Left cardiac atrium (tissue), 4 donors: ENCODE measurements around the gene SSBP1. TPM values are rescaled to one million over a fixed set of nuclear protein-coding genes. Genes with fewer than 3 reads are reported as not detected.
"Not testable (repeated sequence)": the region's sequence is repeated elsewhere in the genome, so short reads cannot be mapped to it uniquely, and the experiment has no call there.

ENCODE experiments used
- ATAC-seq, 2 donors: fragments of 200-7000 bp; cut with Tn5 transposase; one replicate each; pipeline ENCODE4 v1.9.1; 2020; ENCODE audit warnings: mild to moderate bottlenecking in 2 of 2, moderate library complexity in 2 of 2
- DNase-seq: peaks from one replicate; pipeline ENCODE4 v3.0.0-alpha.2; 2020
- intact Hi-C, 2 donors: fragments of 100-400 bp; cut with DNase I; formaldehyde crosslinking; loops; one replicate each; pipeline versions ENCODE4 v1.14.1 to v1.15.1; 2022 to 2023
- long read RNA-seq: library from polyadenylated mRNA; unstranded; transcript quantifications from one replicate; pipeline ENCODE4 v2.0.0, GENCODE V29; 2021
- total RNA-seq, 2 donors: library from RNA; stranded (reverse); fragmentation: NEBNext Ultra II Directional; extraction: Animal tissue kit (Norgen Biotek cat#: 25700); gene quantifications; one replicate each; pipeline ENCODE4 v1.2.1, GENCODE V29; 2021
- donor health status: DM: no; HTN: yes; CAD: no.
- donor health status: DM: no; HTN: yes; CAD: no; lungs with severe emphysema.
- donor health status: DM: yes; HTN: yes; CAD: no.
- donor health status: Dilated cardiomyopathy.

The SSBP1 gene, protein sequence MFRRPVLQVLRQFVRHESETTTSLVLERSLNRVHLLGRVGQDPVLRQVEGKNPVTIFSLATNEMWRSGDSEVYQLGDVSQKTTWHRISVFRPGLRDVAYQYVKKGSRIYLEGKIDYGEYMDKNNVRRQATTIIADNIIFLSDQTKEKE
- 100 to 1,000 TPM in 1 of 2 donors, 10 to 100 TPM in 1; 80.6 to 109 TPM for total RNA-seq
- long read RNA-seq, transcript SSBP1-201 (7 exons, 687 nt), result major isoform, 5 of 6 reads
- long read RNA-seq, partial matches to known transcripts, result 0 of 6 reads
- long read RNA-seq, other reads (novel, unspliced or antisense), result 1 of 6 reads

DNA sequence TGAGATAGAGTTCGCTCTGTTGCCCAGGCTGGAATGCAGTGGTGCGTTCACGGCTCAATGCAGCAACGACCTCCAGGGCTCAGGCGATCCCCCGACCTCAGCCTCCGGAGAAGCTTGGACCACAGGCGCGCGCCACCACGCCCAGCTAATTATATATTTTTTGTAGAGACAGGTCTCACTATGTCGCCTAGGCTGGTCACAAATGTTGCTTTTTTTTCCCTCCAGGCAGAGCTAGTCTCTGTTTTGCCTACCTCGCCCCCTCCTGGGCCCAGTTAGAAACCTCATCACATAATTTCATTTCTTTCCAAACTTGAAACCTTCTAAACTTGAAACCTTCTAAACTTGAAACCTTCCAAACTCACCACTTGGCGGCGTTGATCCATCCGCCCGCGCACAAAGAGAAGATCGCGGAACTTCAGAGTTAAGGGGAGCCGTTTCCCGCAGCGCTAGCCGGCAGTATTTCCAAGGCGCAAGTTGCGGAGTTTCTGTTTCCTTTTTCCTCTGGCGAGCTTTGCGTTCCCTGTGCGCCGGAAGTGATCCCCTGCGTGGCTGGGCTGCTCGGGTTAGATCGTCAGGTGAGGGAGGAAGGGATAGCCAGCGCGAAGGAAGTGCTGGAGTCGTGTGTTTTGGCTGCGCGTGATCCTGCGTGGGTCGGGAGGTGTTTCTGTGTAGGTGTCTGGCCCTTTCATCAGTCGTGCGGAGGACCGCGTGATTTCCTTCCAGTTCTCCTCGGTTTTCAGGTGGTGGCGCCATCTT lies at the start of gene SSBP1:
SSBP1 (plus strand) TSS at position 523 of the 756 bp plus-strand sequence. CDS start 809 bp downstream, outside the sequence.
- DNase-seq (peak; percentile 90), ATAC-seq (peak; percentile 98)
- intact Hi-C loops, result loop anchor here in 1 of 2 donors (5.0 kb wide), 1 partner anchor 81 kb away; no protein-coding TSS in a partner anchor

DNA sequence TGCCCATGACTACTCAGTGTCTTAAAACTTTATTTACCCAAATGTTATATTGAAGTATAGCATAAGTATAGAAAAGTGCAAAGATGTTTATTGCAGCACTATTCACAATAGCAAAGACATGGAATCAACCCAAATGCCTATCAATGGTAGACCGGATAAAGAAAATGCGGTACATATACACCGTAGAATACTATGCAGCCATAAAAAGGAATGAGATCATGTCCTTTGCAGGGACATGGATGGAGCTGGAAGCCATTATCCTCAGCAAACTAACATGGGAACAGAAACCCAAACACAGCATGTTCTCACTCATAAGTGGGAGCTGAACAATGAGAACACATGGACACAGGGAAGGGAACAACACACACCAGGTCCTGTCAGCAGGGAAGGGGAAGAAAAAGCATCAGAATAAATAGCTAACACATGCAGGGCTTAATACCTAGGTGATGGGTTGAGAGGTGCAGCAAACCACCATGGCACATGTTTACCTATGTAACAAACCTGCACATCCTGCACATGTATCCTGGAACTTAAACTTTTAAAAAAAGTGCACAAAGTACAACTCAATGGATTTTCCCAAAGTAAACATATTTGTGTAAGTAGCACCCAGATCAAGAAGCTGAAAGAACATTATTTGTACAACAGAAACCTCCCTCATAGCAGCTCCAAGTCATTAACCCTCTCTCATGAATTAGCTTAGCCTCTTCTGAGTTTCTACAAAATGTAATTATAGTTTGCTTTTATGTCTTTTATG lies 48.9 kb upstream of the SSBP1 start:
- intact Hi-C loops, DNase-seq, ATAC-seq: not testable (repeated sequence)

DNA sequence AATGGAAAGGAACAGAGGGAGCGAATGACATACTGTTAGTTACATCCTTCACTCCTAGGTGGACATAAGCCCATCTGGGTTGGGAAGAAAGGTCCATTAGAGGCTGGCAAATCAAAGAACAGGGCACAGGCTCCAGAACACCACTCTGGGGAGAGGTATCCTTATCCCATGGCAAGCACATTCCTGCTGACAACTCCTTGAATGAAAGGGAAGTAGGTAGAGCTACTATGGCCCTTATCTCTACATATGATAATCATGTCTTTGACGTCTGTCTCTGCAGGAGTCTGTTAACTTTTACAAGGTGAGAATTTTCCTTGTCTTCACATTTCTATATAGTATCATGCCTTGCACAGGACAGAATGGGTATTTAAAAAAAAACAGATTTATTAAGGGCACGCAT lies 46.6 kb upstream of the SSBP1 start:
- intact Hi-C loops, result no loop called here
- DNase-seq, result no peak
- ATAC-seq, result no peak

DNA sequence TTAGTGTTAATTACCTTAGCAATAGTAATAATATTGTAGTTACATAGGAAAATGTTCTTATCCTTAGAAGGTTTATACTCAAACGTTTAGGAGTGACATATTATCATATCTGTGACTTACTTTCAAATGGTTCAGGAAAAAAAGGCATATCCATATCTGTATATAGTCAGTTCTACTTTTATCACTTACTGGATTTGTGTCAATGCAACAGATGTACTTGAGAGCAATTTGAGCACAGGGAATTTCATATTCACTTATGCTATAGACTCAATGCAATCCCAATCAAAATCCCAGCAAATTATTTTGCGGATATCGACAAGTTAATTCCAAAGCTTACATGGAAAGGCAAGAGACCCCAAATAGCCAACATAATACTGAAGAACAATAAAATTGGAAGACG lies 46.2 kb upstream of the SSBP1 start:
- intact Hi-C loops, result no loop called here
- no peak for ATAC-seq
- DNase-seq, result no peak

DNA sequence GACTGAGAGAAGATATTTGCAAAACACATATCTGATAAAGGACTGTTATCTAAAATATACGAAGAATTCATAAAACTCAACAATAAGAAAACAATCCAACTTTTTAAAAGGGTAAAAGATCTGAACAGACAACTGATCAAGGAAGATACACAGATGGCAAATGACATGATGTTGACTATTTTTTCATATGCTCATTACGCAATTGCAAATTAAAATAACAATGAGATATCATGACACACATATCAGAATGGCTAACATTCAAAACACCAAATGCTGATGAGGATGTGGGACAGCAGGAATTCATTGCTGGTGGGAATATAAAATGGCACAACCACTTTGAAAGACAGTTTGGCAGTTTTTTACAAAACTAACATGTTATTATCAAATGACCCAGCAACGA lies 45.1 kb upstream of the SSBP1 start:
- no peak for ATAC-seq
- intact Hi-C loops, result no loop called here
- DNase-seq, result no peak

DNA sequence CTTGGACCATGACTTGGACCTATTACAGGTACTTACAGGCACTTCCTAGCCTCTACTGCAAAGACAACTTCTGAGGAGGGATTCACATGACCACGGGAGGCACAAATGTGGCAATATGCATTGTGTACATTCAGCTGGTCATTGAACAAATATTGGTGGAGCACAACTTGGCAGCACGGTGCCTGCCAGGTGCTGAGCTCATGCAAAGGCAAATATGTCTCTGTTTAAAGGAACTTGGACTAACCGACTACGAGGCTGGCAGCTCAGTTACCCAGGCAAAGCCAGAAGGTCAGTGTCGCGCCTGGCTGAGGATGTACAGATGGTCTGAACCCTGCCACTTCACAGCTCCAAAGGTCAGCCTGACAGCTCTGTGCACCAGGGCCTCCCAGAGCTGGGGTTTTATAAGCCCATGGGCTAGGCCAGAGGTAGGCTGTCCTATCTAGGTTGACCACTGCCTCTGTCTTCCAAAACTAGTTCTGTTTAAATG lies 42.3 kb upstream of the SSBP1 start:
- intact Hi-C loops, result no loop called here
- ATAC-seq (peak in 1 of 2 donors; percentile 8), DNase-seq (no peak)

DNA sequence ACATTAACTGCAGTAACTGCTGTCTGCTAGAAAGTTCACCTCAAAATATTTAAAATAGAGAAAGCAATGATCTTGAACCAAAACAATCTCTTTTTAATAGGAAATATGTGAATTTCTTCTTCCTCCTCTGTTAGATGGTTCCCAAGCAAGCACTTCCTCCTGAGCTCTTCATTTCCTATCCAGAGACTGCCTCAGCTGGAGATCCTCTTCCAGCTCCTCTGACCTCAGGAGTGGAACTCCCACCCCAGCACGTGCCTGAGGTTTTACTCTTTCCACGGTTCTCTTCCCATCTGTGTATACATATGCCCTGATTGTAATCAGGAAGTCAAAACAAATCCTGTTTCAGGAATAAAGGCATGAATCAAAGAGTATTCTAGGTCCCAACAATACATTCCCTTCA lies 41.8 kb upstream of the SSBP1 start:
- intact Hi-C loops, result no loop called here
- DNase-seq (no peak), ATAC-seq (peak in 1 of 2 donors; percentile 10)

DNA sequence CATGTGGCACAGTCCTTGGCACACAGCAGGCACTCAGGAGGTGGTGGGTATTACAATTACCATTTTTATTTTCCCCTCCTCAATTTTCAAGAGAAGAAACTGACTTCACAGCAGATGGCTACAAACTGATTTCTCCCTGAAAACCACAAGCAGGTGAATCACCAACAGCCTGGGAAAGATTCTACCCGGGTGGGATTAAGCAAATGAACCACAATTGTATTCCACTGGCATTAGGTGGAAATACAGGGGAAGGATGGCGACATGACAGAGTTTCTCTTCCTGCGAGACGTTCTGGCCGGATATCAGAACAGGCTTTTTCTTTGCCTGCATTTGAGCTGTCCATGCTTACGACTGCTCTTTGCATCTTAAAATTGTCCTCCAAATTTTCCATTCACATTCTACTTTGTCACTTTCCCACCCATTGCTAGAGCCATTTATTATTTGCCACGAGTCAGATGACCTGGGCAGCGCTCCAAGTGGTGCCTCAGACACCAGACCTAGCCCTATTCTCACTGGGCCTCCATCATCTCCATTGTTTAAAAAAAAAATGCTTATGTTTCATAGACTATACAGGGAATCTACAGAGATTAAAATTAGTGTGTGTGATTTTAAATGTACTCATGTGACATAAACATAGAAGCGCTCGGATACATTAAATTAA lies 40.8 kb upstream of the SSBP1 start:
- no peak for DNase-seq
- intact Hi-C loops, result no loop called here
- ATAC-seq, result no peak

DNA sequence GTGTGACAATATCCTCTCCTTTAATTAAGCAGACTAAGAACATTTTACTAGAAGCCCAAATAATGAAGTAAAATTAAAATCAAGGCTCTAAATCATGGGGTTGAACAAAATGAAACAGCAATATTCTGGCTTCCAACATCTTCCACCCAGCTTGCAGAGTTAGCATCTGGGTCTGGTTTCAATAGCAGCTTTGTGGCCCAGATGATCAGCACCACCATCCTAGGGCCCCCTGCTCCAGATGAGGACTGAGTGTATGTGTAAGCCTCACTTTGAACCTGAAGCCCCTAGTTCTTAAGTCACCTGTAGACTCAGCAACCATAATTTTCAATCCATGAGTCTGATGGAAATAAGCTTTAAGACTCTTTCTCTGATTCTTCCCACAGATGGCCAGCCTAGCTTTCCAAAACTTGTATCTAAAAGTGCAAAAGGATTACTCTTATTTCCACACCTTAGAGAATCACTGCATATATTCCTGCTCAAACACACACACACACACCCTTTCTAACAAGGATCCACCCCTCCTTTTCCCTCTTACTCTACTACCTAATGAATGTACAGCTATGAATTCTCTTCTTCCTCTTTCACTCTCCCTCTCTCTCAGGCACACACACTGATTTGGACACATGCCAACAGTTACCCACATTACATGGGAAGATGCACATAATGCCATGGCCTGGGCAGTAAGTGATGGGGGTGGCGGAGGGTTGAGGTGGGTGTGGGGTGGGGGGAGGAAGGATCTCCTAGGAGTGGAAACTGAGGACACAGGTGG lies 39.7 kb upstream of the SSBP1 start:
- intact Hi-C loops, result no loop called here
- no peak for ATAC-seq
- no peak for DNase-seq

DNA sequence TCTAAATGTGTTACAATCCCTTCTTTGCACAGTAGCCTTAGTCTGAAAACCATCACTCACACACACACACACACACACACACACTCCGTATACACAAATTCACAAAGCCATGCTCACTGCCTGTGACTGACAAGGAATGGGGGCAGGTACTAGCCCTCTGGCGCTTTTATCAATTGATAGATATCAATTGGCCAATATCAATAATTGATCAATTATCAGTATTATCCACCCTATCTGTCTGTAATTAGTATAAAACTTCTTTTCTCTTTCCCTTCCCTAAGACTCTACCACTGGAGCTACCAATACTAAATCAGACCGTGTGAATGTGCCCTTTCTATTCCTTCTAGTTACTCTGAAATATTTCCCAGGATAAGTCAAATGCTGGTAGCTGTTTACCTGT lies 38.3 kb upstream of the SSBP1 start:
- DNase-seq, result no peak
- intact Hi-C loops, result no loop called here
- no peak for ATAC-seq

DNA sequence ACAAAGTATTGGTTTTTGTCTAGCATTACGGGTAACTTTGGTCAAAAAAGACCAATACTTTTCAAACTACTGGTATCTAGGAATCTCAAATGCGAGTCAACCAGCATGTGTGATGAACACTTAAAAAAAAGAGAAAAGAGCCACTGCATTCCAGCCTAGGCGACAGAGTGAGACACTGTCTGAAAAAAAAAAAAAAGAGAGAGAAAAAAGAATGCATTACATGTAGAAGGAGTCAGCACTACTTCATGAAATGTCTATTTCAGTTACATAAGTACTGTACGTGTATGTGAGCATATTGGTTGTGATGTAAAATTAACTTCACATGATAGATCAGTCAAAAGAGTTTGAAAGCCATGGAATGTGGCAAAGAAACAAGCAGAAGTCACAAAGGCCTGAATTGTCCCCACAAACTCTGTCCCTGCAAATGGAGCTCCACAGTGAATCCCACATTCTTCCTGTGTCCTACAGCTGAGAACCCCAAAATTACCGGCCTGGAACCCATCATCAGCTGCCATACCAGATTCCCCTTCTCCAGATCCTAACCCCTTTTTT lies 37.8 kb upstream of the SSBP1 start:
- ATAC-seq, result no peak
- no peak for DNase-seq
- intact Hi-C loops, result no loop called here

DNA sequence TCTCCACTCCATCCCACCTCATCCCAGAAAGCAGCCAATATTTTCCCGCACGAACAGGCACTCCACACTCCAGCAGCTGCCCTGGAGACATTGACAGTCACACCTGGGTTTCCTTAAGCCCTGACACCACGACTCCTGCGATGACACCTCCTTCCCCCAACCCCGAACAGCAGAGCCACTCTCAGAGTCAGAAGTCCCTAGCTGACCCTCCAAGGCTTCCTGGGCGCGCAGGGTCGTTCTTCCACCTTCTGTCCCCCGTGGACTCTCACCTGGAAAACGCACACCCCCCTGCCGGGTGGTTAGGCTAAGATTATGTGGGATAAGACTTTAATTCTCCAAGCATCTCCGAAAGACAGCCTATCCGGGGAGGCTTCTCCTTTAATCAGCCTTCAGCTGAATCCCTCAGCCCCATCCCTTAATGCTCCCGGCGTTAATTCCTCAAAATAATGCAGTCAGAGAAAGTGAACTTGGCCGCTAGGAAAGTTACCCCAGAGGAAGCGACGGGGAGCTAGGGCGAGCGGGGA lies 37.2 kb upstream of the SSBP1 start:
- DNase-seq, result no peak
- intact Hi-C loops, result no loop called here
- peak; percentile 20 to 38 for ATAC-seq

DNA sequence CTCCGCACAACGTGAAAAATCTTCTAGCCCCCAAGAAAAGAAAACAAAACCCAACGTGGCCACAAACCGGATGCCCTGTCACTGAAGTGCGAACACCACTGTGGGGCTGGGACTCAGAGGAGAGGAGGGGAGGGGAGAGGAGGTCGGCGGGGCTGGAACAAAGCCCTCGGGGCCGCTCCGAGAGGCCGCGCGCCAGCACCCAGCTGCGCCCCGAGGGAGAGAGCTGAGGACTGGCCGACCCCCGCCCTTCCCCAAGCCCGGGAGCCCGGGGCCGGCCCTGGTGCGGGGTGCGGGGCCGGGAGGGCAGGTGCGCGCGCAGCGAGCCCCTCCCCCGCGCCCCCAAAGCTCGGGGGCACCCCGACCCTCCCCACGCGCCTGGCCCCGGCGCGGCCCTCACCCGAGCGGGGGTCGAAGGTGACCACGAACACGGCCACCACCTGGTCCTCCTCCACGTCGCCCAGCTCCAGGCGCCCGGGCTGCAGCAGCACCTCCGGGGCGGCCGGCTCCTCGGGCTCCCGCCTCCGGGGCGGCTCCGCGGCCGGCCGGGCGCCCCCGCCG lies 36.6 kb upstream of the SSBP1 start:
- ATAC-seq (peak; percentile 74 to 87), DNase-seq (peak; percentile 48)
- intact Hi-C loops, result no loop called here

DNA sequence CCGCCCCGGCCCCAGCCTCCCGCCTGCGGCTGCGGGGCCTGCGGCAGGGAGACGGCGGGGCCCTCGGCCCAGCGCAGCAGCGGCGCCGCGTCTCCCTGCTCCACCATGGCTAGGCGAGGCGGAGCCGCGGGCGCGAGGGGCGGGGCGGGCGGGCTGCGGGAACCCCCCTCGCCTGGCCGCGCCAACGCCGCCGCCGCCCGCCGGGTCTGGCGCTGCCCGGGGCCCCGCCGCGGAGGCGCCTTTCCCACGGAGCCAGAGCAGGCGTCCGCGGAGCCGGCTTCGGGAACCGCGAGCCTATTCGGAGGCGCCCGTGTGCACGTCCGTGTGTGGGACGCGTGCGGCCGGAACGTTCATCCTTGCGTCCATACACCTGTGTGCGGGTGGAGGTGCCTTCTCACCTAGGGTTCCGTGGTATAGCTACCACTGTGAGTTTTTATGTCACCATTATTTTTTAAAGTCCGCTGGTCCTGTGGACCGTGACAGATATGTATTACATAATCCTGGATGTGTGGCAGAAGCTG lies 36.1 kb upstream of the SSBP1 start, which contains the start of gene DENND11:
DENND11 (minus strand) TSS at position 120 of the 521 bp plus-strand sequence; CDS start at position 107, 13 bp downstream.
- intact Hi-C loops, result no loop called here
- ATAC-seq (peak; percentile 82 to 87), DNase-seq (peak; percentile 61)

DNA sequence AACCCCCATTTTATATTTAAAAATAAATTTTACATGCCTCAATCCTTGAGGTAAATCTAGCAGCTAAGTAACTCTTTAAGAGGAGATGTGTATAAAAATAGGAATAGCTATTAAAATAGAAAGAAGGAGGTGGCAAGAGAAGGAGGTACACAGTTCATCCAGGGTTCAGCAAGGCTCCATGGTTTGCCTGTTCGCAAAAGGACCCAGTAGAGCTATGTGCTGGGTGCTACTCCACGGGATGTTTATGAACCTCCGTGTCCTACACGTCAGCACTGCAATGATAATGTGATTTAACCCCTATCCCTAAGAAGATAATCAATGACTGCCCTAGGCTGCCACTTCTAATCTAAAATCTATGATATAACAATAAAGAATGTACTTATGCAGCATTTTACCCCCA lies 35.3 kb upstream of the SSBP1 start:
- ATAC-seq (no peak), DNase-seq (no peak)
- intact Hi-C loops, result no loop called here

DNA sequence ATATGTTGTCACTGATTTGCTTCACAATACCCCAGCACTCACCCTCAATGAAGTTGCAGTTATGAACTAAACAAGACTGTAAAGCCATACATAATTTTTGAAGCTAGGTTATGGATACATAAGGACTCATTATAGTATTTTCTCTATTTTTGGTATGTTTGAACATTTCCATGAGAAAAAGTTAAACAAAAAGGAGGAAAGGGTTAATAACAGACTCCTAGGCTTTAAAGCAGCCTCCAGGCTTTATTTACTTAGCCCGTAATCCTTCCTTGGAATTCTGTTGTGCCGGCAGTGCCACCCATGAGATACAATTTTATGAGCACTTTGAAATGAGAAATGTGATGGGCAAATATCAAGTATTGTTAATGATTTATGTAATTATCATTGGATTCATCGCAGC lies 34.0 kb upstream of the SSBP1 start:
- DNase-seq (no peak), ATAC-seq (no peak)
- intact Hi-C loops, result no loop called here

DNA sequence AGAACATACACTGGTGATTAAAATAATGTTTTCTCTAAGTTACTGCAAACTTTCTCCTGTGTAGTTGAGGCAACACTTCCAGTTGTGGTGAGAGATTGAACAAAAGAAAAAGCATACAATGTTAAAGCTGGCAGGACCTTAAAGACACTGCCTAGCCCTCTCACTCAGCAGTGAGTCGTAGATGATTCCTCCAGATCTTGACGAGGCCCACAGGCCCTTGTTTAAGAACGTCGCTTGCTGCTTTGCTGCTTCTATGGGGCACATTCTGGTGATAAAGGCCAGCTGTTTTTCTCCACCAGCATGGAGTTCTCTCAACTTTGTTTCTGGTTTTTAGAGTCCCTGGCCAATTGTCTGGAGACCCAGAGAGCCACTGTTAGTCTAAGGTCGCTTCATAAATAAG lies 33.4 kb upstream of the SSBP1 start:
- ATAC-seq, result no peak
- intact Hi-C loops, result no loop called here
- no peak for DNase-seq
